ENCODE data around the gene PRRG2. TPM values are rescaled to one million over a fixed set of nuclear protein-coding genes. Genes with fewer than 3 reads are reported as not detected.

The PRRG2 gene
- total RNA-seq, 1 donor = 0.43 TPM

DNA sequence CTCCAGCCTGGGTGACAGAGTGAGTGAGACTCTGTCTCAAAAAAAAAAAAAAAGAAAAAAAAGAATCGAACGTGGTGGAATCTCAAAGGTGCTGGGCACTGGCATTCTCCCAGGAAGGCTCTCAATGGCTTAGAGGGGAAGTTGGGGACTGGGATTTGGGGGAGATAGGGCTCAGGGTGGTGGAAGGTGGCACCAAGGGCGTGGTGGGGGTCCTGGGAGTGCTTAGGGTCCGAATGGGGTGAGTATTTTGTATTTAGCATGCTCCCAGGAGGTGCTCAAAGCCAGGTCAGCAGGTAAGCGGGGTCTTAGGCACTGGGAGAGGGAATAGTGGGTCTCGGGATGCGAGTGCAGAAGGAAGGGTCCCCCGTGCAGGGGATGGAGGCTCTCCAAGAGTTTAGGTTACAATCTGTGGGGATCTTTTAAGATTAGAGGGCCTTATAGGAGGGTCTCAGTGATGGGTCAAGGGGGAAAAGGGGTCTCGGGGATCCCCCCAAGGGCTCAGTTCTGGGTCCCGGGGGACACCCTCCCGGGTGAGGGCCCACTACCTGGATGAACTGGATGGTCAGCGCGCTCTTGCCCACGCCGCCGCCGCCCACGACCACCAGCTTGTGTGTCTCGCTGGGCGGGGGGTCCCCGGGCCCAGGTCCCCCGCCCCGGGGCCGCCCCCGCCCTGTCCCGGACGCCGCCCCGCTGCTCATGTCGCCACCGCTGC lies 58.4 kb downstream of the PRRG2 start:
- TF ChIP-seq CTCF (IDR thresholded peaks at IDR 0.05; ENCODE audit: insufficient read depth, low read depth, low read length) = no peak
- DNase-seq (ENCODE audit: low read depth) = no peak
- H3K4me3 ChIP-seq (ENCODE audit: low read depth, low read length) = peak overlapping the region; percentile 84

DNA sequence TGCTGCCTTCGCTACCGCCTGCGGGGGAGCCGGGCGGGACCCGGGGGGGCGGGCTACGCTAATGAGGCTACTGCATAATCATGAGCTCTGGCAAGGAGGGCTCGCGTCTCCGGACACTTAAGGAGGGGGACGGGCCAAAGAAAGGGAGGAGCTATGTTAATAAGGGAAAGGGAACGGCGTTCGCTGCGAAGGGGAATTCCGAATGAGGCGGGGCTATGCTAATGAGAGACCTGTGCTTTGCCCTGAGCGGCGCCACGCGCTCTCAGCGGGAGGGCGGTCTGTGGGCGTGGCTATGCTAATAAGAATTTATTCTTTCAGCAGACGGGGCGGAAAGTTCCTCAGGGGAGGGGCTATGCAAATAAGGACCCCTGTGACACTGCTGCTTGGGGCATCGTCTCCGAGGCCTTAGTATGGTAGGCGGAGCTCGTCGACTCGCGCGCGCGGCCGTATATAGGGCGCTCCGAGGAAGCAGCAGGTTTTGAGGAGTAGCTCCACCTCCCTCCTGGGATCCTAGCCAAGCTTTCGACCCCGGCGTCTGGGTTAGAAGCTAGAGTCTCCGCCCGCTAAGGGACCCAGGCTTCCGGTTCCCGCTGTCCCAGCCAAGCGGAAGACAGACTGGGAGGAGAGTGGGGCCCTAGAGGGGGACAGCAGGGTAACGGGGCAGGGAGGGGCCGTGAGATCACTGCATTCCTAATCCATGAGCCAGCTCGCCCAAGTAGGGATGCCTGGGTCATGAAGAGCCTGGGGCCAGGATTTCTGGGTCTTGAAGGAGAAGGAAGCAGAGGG lies 59.2 kb downstream of the PRRG2 start, which contains the start of gene RRAS:
Gene RRAS (minus strand): TSS at position 31 of the 786 bp plus-strand sequence. CDS start 45 bp downstream, outside the sequence.
- TF ChIP-seq CTCF (IDR thresholded peaks at IDR 0.05; ENCODE audit: insufficient read depth, low read depth, low read length) = no peak
- peak; percentile 100 for DNase-seq (ENCODE audit: low read depth)
- H3K4me3 ChIP-seq (ENCODE audit: low read depth, low read length) = peak within 1 kb of the TSS; percentile 84

Small RNA genes within 50 kb of the gene (small RNA-seq; reads per million reads assigned to genes)
- gene RF00019 = not detected

Other genes starting within 250 kb of the PRRG2 start
- not detected in 2 replicates for gene CD37, start 245.9 kb upstream of the PRRG2 start, total RNA-seq
- gene TEAD2, start 218.9 kb upstream of the PRRG2 start, total RNA-seq = 37.6 and 38.7 TPM in 2 replicates
- 0.32 TPM in 1 of 2 replicates, not detected in the other for gene DKKL1, start 217.4 kb upstream of the PRRG2 start, total RNA-seq
- not detected in 2 replicates for gene KASH5, start 193.1 kb upstream of the PRRG2 start, total RNA-seq
- not detected in 2 replicates for gene PTH2, start 157.9 kb upstream of the PRRG2 start, total RNA-seq
- gene GFY, start 155.9 kb upstream of the PRRG2 start, total RNA-seq = not detected in 2 replicates
- gene SLC17A7, start 139.8 kb upstream of the PRRG2 start, total RNA-seq = not detected in 2 replicates
- 91.1 and 107 TPM in 2 replicates for gene PIH1D1, start 129.5 kb upstream of the PRRG2 start, total RNA-seq
- 17.7 and 40.6 TPM in 2 replicates for gene ALDH16A1, start 128.1 kb upstream of the PRRG2 start, total RNA-seq
- 2.6 and 4.8 TPM in 2 replicates for gene FLT3LG, start 107.1 kb upstream of the PRRG2 start, total RNA-seq
- gene RPL13A, start 93.7 kb upstream of the PRRG2 start, total RNA-seq = 1,887 and 2,774 TPM in 2 replicates
- 1,679 and 1,912 TPM in 2 replicates for gene RPS11, start 84.9 kb upstream of the PRRG2 start, total RNA-seq
- gene FCGRT, start 68.7 kb upstream of the PRRG2 start, total RNA-seq = 39.7 and 44.8 TPM in 2 replicates
- 115 and 162 TPM in 2 replicates for gene RCN3, start 53.3 kb upstream of the PRRG2 start, total RNA-seq
- gene NOSIP, start 760 bp upstream of the PRRG2 start, total RNA-seq = 76.9 and 101 TPM in 2 replicates
- gene PRR12, start 9.9 kb downstream of the PRRG2 start, total RNA-seq = 3.0 and 3.9 TPM in 2 replicates
- 43.2 and 44.5 TPM in 2 replicates for gene RRAS, start 58.8 kb downstream of the PRRG2 start, total RNA-seq
- 17.4 and 18.1 TPM in 2 replicates for gene SCAF1, start 60.9 kb downstream of the PRRG2 start, total RNA-seq
- 49.9 and 66.5 TPM in 2 replicates for gene IRF3, start 84.5 kb downstream of the PRRG2 start, total RNA-seq
- 4.7 and 6.8 TPM in 2 replicates for gene BCL2L12, start 84.6 kb downstream of the PRRG2 start, total RNA-seq
- 258 and 341 TPM in 2 replicates for gene PRMT1, start 96.0 kb downstream of the PRRG2 start, total RNA-seq
- gene ADM5, start 108.3 kb downstream of the PRRG2 start, total RNA-seq = under 0.01 and 0.32 TPM in 2 replicates
- gene CPT1C, start 109.8 kb downstream of the PRRG2 start, total RNA-seq = 20.0 and 32.0 TPM in 2 replicates
- gene TSKS, start 182.0 kb downstream of the PRRG2 start, total RNA-seq = 0.43 TPM in 1 of 2 replicates, not detected in the other
- 92.0 and 97.0 TPM in 2 replicates for gene AP2A1, start 185.7 kb downstream of the PRRG2 start, total RNA-seq
- 15.1 and 19.3 TPM in 2 replicates for gene FUZ, start 232.0 kb downstream of the PRRG2 start, total RNA-seq
- gene MED25, start 237.0 kb downstream of the PRRG2 start, total RNA-seq = 21.6 and 21.9 TPM in 2 replicates